H1 (cell line): Measurements from ENCODE around the gene SPTBN4. TPM values are rescaled to one million over a fixed set of nuclear protein-coding genes. Genes with fewer than 3 reads are reported as not detected.

Experiments used
- CTCF ChIA-PET: fragments of 300-600 bp; sonication (Branson Sonifier 250); formaldehyde crosslinking; loops from one replicate; lab custom pipeline; 2021; ENCODE audit not compliant: partially characterized antibody; lab: Charles Lee
- POLR2A ChIA-PET: fragments of 300-600 bp; sonication (Branson Sonifier 250); formaldehyde crosslinking; loops from one replicate; lab custom pipeline; 2021; ENCODE audit warnings: inconsistent platforms; ENCODE audit not compliant: partially characterized antibody; lab: Charles Lee
- DNase-seq, 2 experiments: peaks; one replicate each; pipeline versions ENCODE4 v3.0.0 to v3.0.0-alpha.2; 2010 to 2022; ENCODE audit warnings: low spot score in 2 of 2, low read depth in 1 of 2, mixed read lengths in 1 of 2
- FAIRE-seq: peaks from 2 replicates; lab custom pipeline; 2011; peaks lifted over from hg19 to GRCh38; lab: Jason Lieb, UNC
- H2AFZ ChIP-seq: 2 replicates; pipeline ENCODE4 v1.8.1; 2012; ENCODE audit warnings: low read length, inconsistent platforms
- H2AK5ac ChIP-seq: 2 replicates; pipeline ENCODE4 v1.6.1; 2013; ENCODE audit warnings: low read depth, low read length
- H2BK120ac ChIP-seq: replicated peaks from 2 replicates; pipeline ENCODE3; 2013; ENCODE audit warnings: low read depth, low read length, inconsistent platforms
- H2BK12ac ChIP-seq: 2 replicates; pipeline ENCODE4 v1.6.1; 2013; ENCODE audit warnings: low read depth, low read length
- H2BK15ac ChIP-seq: 2 replicates; pipeline ENCODE4 v1.6.1; 2013; ENCODE audit warnings: low read length
- H2BK20ac ChIP-seq: 2 replicates; pipeline ENCODE4 v1.6.1; 2013; ENCODE audit warnings: low read length
- H2BK5ac ChIP-seq: 2 replicates; pipeline ENCODE4 v1.6.1; 2013; ENCODE audit warnings: low read depth, low read length
- H3K14ac ChIP-seq: 2 replicates; pipeline ENCODE4 v1.6.1; 2013; ENCODE audit warnings: inconsistent platforms; ENCODE audit not compliant: insufficient read length
- H3K18ac ChIP-seq: 2 replicates; pipeline ENCODE4 v1.6.1; 2013; ENCODE audit warnings: low read length; ENCODE audit errors: extremely low read depth
- H3K23ac ChIP-seq: 2 replicates; pipeline ENCODE4 v1.6.1; 2013; ENCODE audit warnings: inconsistent platforms; ENCODE audit not compliant: insufficient read length
- H3K23me2 ChIP-seq: 2 replicates; pipeline ENCODE4 v1.6.1; 2013; ENCODE audit warnings: low read depth, low read length
- H3K27ac ChIP-seq: 2 replicates; pipeline ENCODE4 v1.6.1; 2011; ENCODE audit warnings: low read depth, low read length, inconsistent platforms
- H3K27me3 ChIP-seq, 4 experiments: replicated peaks in 1 of 4; 1 replicate in 1 of 4; 2 replicates in 3 of 4; pipeline versions ENCODE4 v1.6.1 to v1.8.1; 2011 to 2013; ENCODE audit warnings: low read length in 3 of 4, mild to moderate bottlenecking in 3 of 4, inconsistent platforms in 2 of 4, mixed read lengths in 2 of 4, moderate library complexity in 1 of 4; ENCODE audit not compliant: control insufficient read depth in 3 of 4, insufficient read depth in 3 of 4; ENCODE audit errors: extremely low read depth in 1 of 4
- H3K36me3 ChIP-seq, 4 experiments: 2 replicates each; pipeline versions ENCODE4 v1.6.1 to v1.8.1; 2011 to 2013; ENCODE audit warnings: mild to moderate bottlenecking in 4 of 4, low read length in 3 of 4, moderate library complexity in 2 of 4, control low read depth in 1 of 4, inconsistent platforms in 1 of 4; ENCODE audit not compliant: insufficient read depth in 4 of 4, control insufficient read depth in 2 of 4
- H3K4ac ChIP-seq: replicated peaks from 2 replicates; pipeline ENCODE3; 2013; ENCODE audit warnings: low read length, low read depth, mixed read lengths, inconsistent platforms; ENCODE audit not compliant: insufficient read length
- H3K4me1 ChIP-seq, 4 experiments: replicated peaks in 1 of 4; 1 replicate in 1 of 4; 2 replicates in 3 of 4; pipeline versions ENCODE4 v1.6.1 to v1.8.1; 2011 to 2013; ENCODE audit warnings: low read length in 3 of 4, inconsistent platforms in 2 of 4, mixed read lengths in 1 of 4; ENCODE audit not compliant: insufficient read depth in 4 of 4, control insufficient read depth in 3 of 4
- H3K4me2 ChIP-seq, 2 experiments: 2 replicates each; pipeline versions ENCODE4 v1.6.1 to v1.8.1; 2011 to 2013; ENCODE audit warnings: low read depth in 2 of 2, low read length in 2 of 2, control low read depth in 1 of 2, inconsistent platforms in 1 of 2, mild to moderate bottlenecking in 1 of 2; ENCODE audit not compliant: insufficient read depth in 1 of 2
- H3K4me3 ChIP-seq, 4 experiments: fragments of 200-600, 300-600 bp in 1 of 4; sonication (generic), shearing (Covaris generic), sonication (Bioruptor Twin) in 1 of 4; 2 replicates each; pipeline versions ENCODE4 v1.5.1 to v1.8.1; 2011 to 2016; ENCODE audit warnings: low read length in 4 of 4, low read depth in 3 of 4, control low read depth in 2 of 4, inconsistent platforms in 2 of 4, mild to moderate bottlenecking in 2 of 4, mixed read lengths in 1 of 4, moderate library complexity in 1 of 4; ENCODE audit not compliant: insufficient read depth in 2 of 4; ENCODE audit errors: extremely low read depth in 1 of 4
- H3K56ac ChIP-seq: replicated peaks from 2 replicates; pipeline ENCODE3; 2013; ENCODE audit warnings: low read depth, mild to moderate bottlenecking, mixed read lengths, low read length, inconsistent platforms; ENCODE audit not compliant: insufficient read length
- H3K79me1 ChIP-seq: 2 replicates; pipeline ENCODE4 v1.6.1; 2013; ENCODE audit warnings: low read depth, low read length, control low read depth
- H3K79me2 ChIP-seq, 2 experiments: 2 replicates each; pipeline versions ENCODE4 v1.6.1 to v1.8.1; 2012 to 2013; ENCODE audit warnings: low read length in 2 of 2, mild to moderate bottlenecking in 2 of 2, inconsistent platforms in 1 of 2; ENCODE audit not compliant: insufficient read depth in 2 of 2, control insufficient read depth in 1 of 2
- H3K9ac ChIP-seq, 4 experiments: replicated peaks in 1 of 4; 1 replicate in 1 of 4; 2 replicates in 3 of 4; pipeline versions ENCODE4 v1.6.1 to v1.8.1; 2011 to 2013; ENCODE audit warnings: low read depth in 3 of 4, low read length in 3 of 4, control low read depth in 2 of 4, mild to moderate bottlenecking in 2 of 4, moderate library complexity in 2 of 4, inconsistent platforms in 1 of 4; ENCODE audit errors: extremely low read depth in 1 of 4
- H3K9me3 ChIP-seq, 2 experiments: 2 replicates each; pipeline versions ENCODE4 v1.6.1 to v1.8.1; 2012 to 2013; ENCODE audit warnings: mild to moderate bottlenecking in 2 of 2, moderate library complexity in 2 of 2, control low read depth in 1 of 2, inconsistent platforms in 1 of 2, low read depth in 1 of 2, low read length in 1 of 2, mixed read lengths in 1 of 2; ENCODE audit not compliant: insufficient read depth in 2 of 2
- H4K20me1 ChIP-seq, 2 experiments: replicated peaks in 1 of 2; 2 replicates each; pipeline versions ENCODE3 to v1.8.1; 2011 to 2013; ENCODE audit warnings: inconsistent platforms in 2 of 2, low read length in 2 of 2, mild to moderate bottlenecking in 1 of 2; ENCODE audit not compliant: insufficient read depth in 2 of 2, control insufficient read depth in 1 of 2
- H4K5ac ChIP-seq: 2 replicates; pipeline ENCODE4 v1.6.1; 2013; ENCODE audit warnings: low read length, low read depth, mixed read lengths, inconsistent platforms; ENCODE audit not compliant: insufficient read length
- H4K8ac ChIP-seq: 2 replicates; pipeline ENCODE4 v1.8.0; 2013; ENCODE audit warnings: mild to moderate bottlenecking, moderate library complexity, low read length, inconsistent platforms; ENCODE audit not compliant: insufficient read depth; ENCODE audit errors: extremely low read depth
- H4K91ac ChIP-seq: replicated peaks from 2 replicates; pipeline ENCODE3; 2013; ENCODE audit warnings: low read length, mixed read lengths, inconsistent platforms; ENCODE audit not compliant: insufficient read length
- ASH2L ChIP-seq: fragments of 200-600, 300-600 bp; sonication (generic); IDR thresholded peaks from one replicate; pipeline ENCODE4 v1.7.1; 2017; ENCODE audit warnings: low read length
- CEBPB ChIP-seq: IDR thresholded peaks from 2 replicates; pipeline ENCODE4 v1.6.1; 2012; ENCODE audit warnings: low read depth, low read length
- EP300 ChIP-seq, 2 experiments: IDR thresholded peaks; 1 replicate in 1 of 2; 2 replicates in 1 of 2; pipeline ENCODE4 v1.6.1; 2011 to 2012; ENCODE audit warnings: low read depth in 2 of 2, low read length in 2 of 2, mild to moderate bottlenecking in 2 of 2, borderline replicate concordance in 1 of 2, inconsistent platforms in 1 of 2, moderate library complexity in 1 of 2
- KDM1A ChIP-seq: fragments of 200-600, 300-600 bp; sonication (generic); IDR thresholded peaks from 2 replicates; pipeline ENCODE4 v1.7.1; 2016; ENCODE audit warnings: mild to moderate bottlenecking, low read length, borderline replicate concordance
- SAP30 ChIP-seq: fragments of 300-600 bp; sonication (generic); IDR thresholded peaks from 2 replicates; pipeline ENCODE4 v1.7.1; 2012; ENCODE audit warnings: low read length, moderate library complexity, mild to moderate bottlenecking, inconsistent platforms; ENCODE audit not compliant: insufficient read depth, insufficient replicate concordance
- SIRT6 ChIP-seq: IDR thresholded peaks from one replicate; pipeline ENCODE4 v1.7.1; 2012; ENCODE audit warnings: low read length, inconsistent platforms
- SUZ12 ChIP-seq: fragments of 200-600 bp; sonication (generic); IDR thresholded peaks from 2 replicates; pipeline ENCODE4 v1.6.1; 2012; ENCODE audit warnings: mild to moderate bottlenecking, inconsistent platforms, low read length, moderate library complexity, mixed read lengths
- WGBS, 2 experiments: shearing (Covaris generic) in 1 of 2; methylation state at CpG; one replicate each; pipeline versions ENCODE4 v1.1.6 to v1.1.7; 2013 to 2015; ENCODE audit warnings: low lambda C conversion rate in 2 of 2, mixed read lengths in 2 of 2, inconsistent platforms in 1 of 2, low coverage in 1 of 2, missing lambda C conversion rate in 1 of 2; ENCODE audit not compliant: insufficient replicate concordance in 2 of 2, insufficient coverage in 1 of 2, insufficient read length in 1 of 2; ENCODE audit errors: extremely low coverage in 1 of 2, missing lambda C conversion rate in 1 of 2; 5-methylcytosine and 5-hydroxymethylcytosine counted together
- polyA plus RNA-seq, 7 experiments: library from polyadenylated mRNA; depleted of rRNA in 3 of 7; stranded (reverse) in 5 of 7; unstranded in 2 of 7; fragments of >200 nt in 5 of 7; fragments of 200-250 nt in 2 of 7; gene quantifications; 1 replicate in 5 of 7; 2 replicates in 1 of 7; 4 replicates in 1 of 7; pipeline versions ENCODE4 v1.2.1 to v1.2.3, GENCODE V29; 2011 to 2013; ENCODE audit warnings: missing spikeins in 2 of 7, mixed read lengths in 2 of 7
- total RNA-seq: library from RNA; stranded (reverse); fragmentation: NEBNext Ultra II Directional; extraction: Animal tissue kit (Norgen Biotek cat#: 25700); gene quantifications from 2 replicates; pipeline ENCODE4 v1.2.1, GENCODE V29; 2021
- TF ChIP-seq, protein P1 (sequence below): IDR thresholded peaks from 2 replicates; pipeline ENCODE4 v1.6.1; 2012; ENCODE audit warnings: inconsistent platforms
- TF ChIP-seq, protein P2 (sequence below): IDR thresholded peaks from 2 replicates; pipeline ENCODE4 v1.6.1; 2011; ENCODE audit warnings: low read length, improper control_type of control experiment
- TF ChIP-seq, protein P3 (sequence below): IDR thresholded peaks from 2 replicates; pipeline ENCODE4 v1.6.1; 2011; ENCODE audit warnings: low read depth, mild to moderate bottlenecking, low read length; ENCODE audit not compliant: insufficient read depth

Gene SPTBN4
- total and polyA plus RNA-seq, 2 of the 8 experiments (the other 6 are each of a cell fraction or from before 2014, with no cell fraction given) = 1.9 to 3.0 TPM

DNA sequence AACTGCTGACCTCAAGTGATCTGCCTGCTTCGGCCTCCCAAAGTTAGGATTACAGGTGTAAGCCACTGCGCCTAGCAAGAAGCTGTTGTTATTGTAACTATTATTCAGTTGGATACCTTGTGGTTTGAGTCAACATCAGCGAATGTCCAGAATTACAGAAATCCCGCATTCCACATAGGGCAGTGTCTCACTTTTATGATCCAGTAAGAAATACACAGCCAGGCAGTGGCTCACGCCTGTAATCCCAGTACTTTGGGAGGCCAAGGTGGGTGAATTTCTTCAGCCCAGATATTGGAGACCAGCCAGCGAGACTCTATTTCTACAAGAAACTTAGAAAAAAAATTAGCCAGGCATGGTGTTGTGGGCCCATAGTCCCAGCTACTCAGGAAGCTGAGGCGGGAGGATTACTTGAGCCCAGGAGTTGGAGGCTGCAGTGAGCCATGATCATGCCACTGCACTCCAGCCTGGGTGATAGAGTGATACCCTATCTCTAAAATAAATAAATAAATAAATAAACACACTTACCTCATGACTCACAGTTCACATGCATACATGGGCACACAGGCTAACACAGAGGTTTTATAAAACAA is 43.8 kb downstream of the SPTBN4 start:
- H3K27ac ChIP-seq = no peak overlapping the region
- no peak overlapping the region for H2AK5ac ChIP-seq
- no peaks in the 10 kb centered on the region for H3K79me2 ChIP-seq
- no peak overlapping the region for H2BK12ac ChIP-seq
- H3K27me3 ChIP-seq = peaks cover 30 to 52% (median 45%) of the 10 kb centered on the region in 4 experiments
- no peaks in the 10 kb centered on the region for H3K79me1 ChIP-seq
- no peak for DNase-seq
- peaks cover 0 to 5% of the 10 kb centered on the region in 2 experiments for H4K20me1 ChIP-seq
- H4K5ac ChIP-seq = no peak overlapping the region
- 79% methylated on average over 7 of the region's 7 CpGs; no CpG with 5 or more reads in 1 of the 2 experiments for WGBS, 2 experiments
- H3K14ac ChIP-seq = no peak overlapping the region
- no peak overlapping the region for H4K8ac ChIP-seq
- FAIRE-seq = no peak
- no peak overlapping the region for H2BK20ac ChIP-seq
- peaks cover 0 to 5% of the 10 kb centered on the region in 2 experiments; a peak in 2 of 4 replicates for H3K9me3 ChIP-seq
- no peak overlapping the region for H3K4me3 ChIP-seq
- no peak overlapping the region for H4K91ac ChIP-seq
- H3K23ac ChIP-seq = no peak overlapping the region
- no peak overlapping the region for H2AFZ ChIP-seq
- peaks cover 0 to 4% (median 2%) of the 10 kb centered on the region in 4 experiments; a peak in 2 of 7 replicates for H3K4me1 ChIP-seq
- H3K23me2 ChIP-seq = peaks cover 8% of the 10 kb centered on the region
- no peak overlapping the region for H3K56ac ChIP-seq
- H2BK120ac ChIP-seq = no peak overlapping the region
- H2BK15ac ChIP-seq = no peak overlapping the region
- H3K9ac ChIP-seq = no peak overlapping the region
- no peak overlapping the region for H3K18ac ChIP-seq
- ChIA-PET CTCF (interaction anchor here (0.8 to 2.3 kb wide), 11 partner anchors 9 to 205 kb away, joined by 3 to 11 read pairs (median 4); partner anchors contain the start of gene BLVRB), POLR2A (interaction anchor here (1.6 kb wide), 1 partner anchor 10 kb away, joined by 3 read pairs; no protein-coding TSS in a partner anchor)
- no peak overlapping the region for H3K4ac ChIP-seq
- no peak overlapping the region for H2BK5ac ChIP-seq
- H3K4me2 ChIP-seq = no peak overlapping the region
- H3K36me3 ChIP-seq = peaks cover 0 to 4% (median 0%) of the 10 kb centered on the region in 4 experiments; a peak in 1 of 8 replicates
- TF ChIP-seq, protein P1, sequence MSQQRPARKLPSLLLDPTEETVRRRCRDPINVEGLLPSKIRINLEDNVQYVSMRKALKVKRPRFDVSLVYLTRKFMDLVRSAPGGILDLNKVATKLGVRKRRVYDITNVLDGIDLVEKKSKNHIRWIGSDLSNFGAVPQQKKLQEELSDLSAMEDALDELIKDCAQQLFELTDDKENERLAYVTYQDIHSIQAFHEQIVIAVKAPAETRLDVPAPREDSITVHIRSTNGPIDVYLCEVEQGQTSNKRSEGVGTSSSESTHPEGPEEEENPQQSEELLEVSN = no peak
- TF ChIP-seq, protein P2, sequence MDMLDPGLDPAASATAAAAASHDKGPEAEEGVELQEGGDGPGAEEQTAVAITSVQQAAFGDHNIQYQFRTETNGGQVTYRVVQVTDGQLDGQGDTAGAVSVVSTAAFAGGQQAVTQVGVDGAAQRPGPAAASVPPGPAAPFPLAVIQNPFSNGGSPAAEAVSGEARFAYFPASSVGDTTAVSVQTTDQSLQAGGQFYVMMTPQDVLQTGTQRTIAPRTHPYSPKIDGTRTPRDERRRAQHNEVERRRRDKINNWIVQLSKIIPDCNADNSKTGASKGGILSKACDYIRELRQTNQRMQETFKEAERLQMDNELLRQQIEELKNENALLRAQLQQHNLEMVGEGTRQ = no peak
- TF ChIP-seq SUZ12 (no peak), KDM1A (no peak), CEBPB (no peak), EP300 (IDR thresholded peaks at IDR 0.05; ENCODE audit: borderline replicate concordance in 1 of 2, low read depth in 2 of 2, low read length in 2 of 2) (no peak), SAP30 (no peak), ASH2L (no peak), SIRT6 (no peak)
- TF ChIP-seq, protein P3, sequence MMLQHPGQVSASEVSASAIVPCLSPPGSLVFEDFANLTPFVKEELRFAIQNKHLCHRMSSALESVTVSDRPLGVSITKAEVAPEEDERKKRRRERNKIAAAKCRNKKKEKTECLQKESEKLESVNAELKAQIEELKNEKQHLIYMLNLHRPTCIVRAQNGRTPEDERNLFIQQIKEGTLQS = no peak
